Endothelial cell of umbilical vein (primary cell): ENCODE data around the gene PROCR. TPM values are rescaled to one million over a fixed set of nuclear protein-coding genes. Genes with fewer than 3 reads are reported as not detected.
"Not testable (repeated sequence)": the region's sequence is repeated elsewhere in the genome, so short reads cannot be mapped to it uniquely, and the experiment has no call there.

Experiments
- BruUV-seq: library from RNA; stranded (reverse); fragments of 400-500 nt; replicated peaks from 2 replicates; lab custom pipeline; 2021; lab: Mats Ljungman, UMichigan
- CTCF ChIA-PET: fragments of 300-600, 350-600 bp; sonication (Branson Sonifier 250); formaldehyde crosslinking; loops from one replicate; lab custom pipeline; 2021; ENCODE audit warnings: antibody characterized with exemption, inconsistent platforms; lab: Charles Lee
- POLR2A ChIA-PET: fragments of 300-600, 350-600 bp; sonication (Branson Sonifier 250); formaldehyde crosslinking; loops from one replicate; lab custom pipeline; 2021; ENCODE audit warnings: antibody characterized with exemption, inconsistent platforms; lab: Charles Lee
- DNase-seq: peaks from one replicate; pipeline ENCODE4 v3.0.0-alpha.2; 2011; ENCODE audit warnings: low read depth, low spot score
- FAIRE-seq: peaks from 2 replicates; lab custom pipeline; 2011; peaks lifted over from hg19 to GRCh38; lab: Jason Lieb, UNC
- H2AFZ ChIP-seq: 2 replicates; pipeline ENCODE4 v1.6.0; 2012; ENCODE audit warnings: low read depth, low read length, control low read depth, inconsistent platforms
- H3K27ac ChIP-seq: 2 replicates; pipeline ENCODE4 v1.5.1; 2011; ENCODE audit warnings: low read depth, mild to moderate bottlenecking, control low read depth, low read length, moderate library complexity; ENCODE audit not compliant: insufficient read depth
- H3K27me3 ChIP-seq, 2 experiments: 2 replicates each; pipeline versions ENCODE4 v1.6.0 to v1.6.1; 2011; ENCODE audit warnings: low read length in 2 of 2, mixed read lengths in 1 of 2; ENCODE audit not compliant: control insufficient read depth in 2 of 2, insufficient read depth in 2 of 2
- H3K36me3 ChIP-seq, 2 experiments: 2 replicates in 1 of 2; 3 replicates in 1 of 2; pipeline ENCODE4 v1.5.1; 2011; ENCODE audit warnings: low read length in 2 of 2, mild to moderate bottlenecking in 1 of 2, moderate library complexity in 1 of 2; ENCODE audit not compliant: control insufficient read depth in 2 of 2, insufficient read depth in 2 of 2; ENCODE audit errors: extremely low read depth in 1 of 2
- H3K4me1 ChIP-seq: 3 replicates; pipeline ENCODE4 v1.5.1; 2011; ENCODE audit warnings: mild to moderate bottlenecking, low read length; ENCODE audit not compliant: control insufficient read depth, insufficient read depth; ENCODE audit errors: extremely low read depth
- H3K4me2 ChIP-seq: 2 replicates; pipeline ENCODE4 v1.6.1; 2011; ENCODE audit warnings: low read length, control low read depth, mixed read lengths; ENCODE audit not compliant: insufficient read depth
- H3K4me3 ChIP-seq, 3 experiments: fragments of 200-600 bp in 1 of 3; sonication (generic), shearing (Covaris generic) in 1 of 3; replicated peaks in 1 of 3; 2 replicates each; pipeline ENCODE4 v1.5.1; 2011 to 2016; ENCODE audit warnings: control low read depth in 3 of 3, low read length in 3 of 3, mild to moderate bottlenecking in 2 of 3, inconsistent platforms in 1 of 3, low read depth in 1 of 3, moderate library complexity in 1 of 3; ENCODE audit not compliant: insufficient read depth in 1 of 3
- H3K79me2 ChIP-seq: 2 replicates; pipeline ENCODE4 v1.6.0; 2012; ENCODE audit warnings: low read length, inconsistent platforms; ENCODE audit not compliant: control insufficient read depth, insufficient read depth
- H3K9ac ChIP-seq: replicated peaks from 2 replicates; pipeline ENCODE3; 2011; ENCODE audit warnings: low read length, control low read depth; ENCODE audit not compliant: insufficient read depth; ENCODE audit errors: extremely low read depth
- H3K9me1 ChIP-seq: replicated peaks from 3 replicates; pipeline ENCODE4 v1.6.0; 2011; ENCODE audit warnings: mild to moderate bottlenecking, low read length; ENCODE audit not compliant: control insufficient read depth, insufficient read depth; ENCODE audit errors: extremely low read depth
- H3K9me3 ChIP-seq: replicated peaks from 2 replicates; pipeline ENCODE4 v1.5.1; 2012; ENCODE audit warnings: low read length, inconsistent platforms; ENCODE audit not compliant: control insufficient read depth, insufficient read depth
- H4K20me1 ChIP-seq: replicated peaks from 2 replicates; pipeline ENCODE3; 2011; ENCODE audit warnings: mild to moderate bottlenecking, low read length; ENCODE audit not compliant: control insufficient read depth, insufficient read depth; ENCODE audit errors: extremely low read depth
- CTCF ChIP-seq, 2 donors: IDR thresholded peaks; 1 replicate in 1 of 2; 2 replicates in 1 of 2; pipeline ENCODE4 v1.5.1; 2011; ENCODE audit warnings: low read length in 2 of 2, mild to moderate bottlenecking in 2 of 2, moderate library complexity in 2 of 2, control low read depth in 1 of 2, inconsistent platforms in 1 of 2, low read depth in 1 of 2; ENCODE audit not compliant: insufficient read depth in 1 of 2; ENCODE audit errors: extremely low read depth in 1 of 2
- EZH2 ChIP-seq: IDR thresholded peaks from 2 replicates; pipeline ENCODE4 v1.6.1; 2012; ENCODE audit warnings: borderline replicate concordance, low read depth, mild to moderate bottlenecking, moderate library complexity, low read length, inconsistent platforms; ENCODE audit not compliant: severe bottlenecking
- GATA2 ChIP-seq: IDR thresholded peaks from 2 replicates; pipeline ENCODE4 v1.7.0; 2011; ENCODE audit warnings: low read depth, mild to moderate bottlenecking, moderate library complexity, mixed read lengths, low read length; ENCODE audit not compliant: insufficient read length, insufficient read depth
- MAX ChIP-seq: IDR thresholded peaks from 2 replicates; pipeline ENCODE4 v1.6.1; 2011; ENCODE audit not compliant: insufficient read depth, insufficient read length
- POLR2A ChIP-seq: IDR thresholded peaks from 2 replicates; pipeline ENCODE4 v1.6.1; 2012; ENCODE audit warnings: low read depth, mild to moderate bottlenecking, control low read depth, low read length
- POLR2AphosphoS5 ChIP-seq: IDR thresholded peaks from 2 replicates; pipeline ENCODE4 v1.6.1; 2012; ENCODE audit warnings: low read depth, mild to moderate bottlenecking, control low read depth, low read length, moderate library complexity; ENCODE audit not compliant: insufficient read depth
- dilution Hi-C: fragments of 300-500 bp; cut with MboI; formaldehyde crosslinking; loops from one replicate; pipeline ENCODE4 v1.15.0; 2019; ENCODE audit warnings: low sequenced_read_pairs; ENCODE audit not compliant: extremely low pct_ligation_motif_present
- intact Hi-C: fragments of 100-400 bp; cut with micrococcal nuclease; formaldehyde crosslinking; loops from one replicate; pipeline ENCODE4 v1.10.0; 2022
- polyA plus RNA-seq, 4 experiments: library from polyadenylated mRNA; depleted of rRNA in 3 of 4; stranded (reverse) in 3 of 4; unstranded in 1 of 4; fragments of >200 nt; gene quantifications; 2 replicates each; pipeline versions ENCODE4 v1.2.1 to v1.2.3, GENCODE V29; 2011 to 2012; ENCODE audit warnings: missing spikeins in 1 of 4
- total RNA-seq: library from RNA; stranded (reverse); gene quantifications from 2 replicates; pipeline ENCODE4 v1.2.3, GENCODE V29; 2021

Gene PROCR
- total and polyA plus RNA-seq, 2 donors (not counting 3 experiments of a cell fraction or from before 2014, with no cell fraction given): 251 to 376 TPM

GRCh38 chr20:35193031-35193791, 21.3 kb downstream of the PROCR start:
- H3K4me3 ChIP-seq, H3K79me2 ChIP-seq, POLR2A ChIA-PET, H2AFZ ChIP-seq, H4K20me1 ChIP-seq, FAIRE-seq, H3K36me3 ChIP-seq, H3K9ac ChIP-seq, dilution Hi-C loops, H3K9me3 ChIP-seq, DNase-seq, H3K27me3 ChIP-seq, intact Hi-C loops, BruUV-seq, H3K9me1 ChIP-seq, H3K4me1 ChIP-seq, H3K4me2 ChIP-seq, H3K27ac ChIP-seq: not testable (repeated sequence)
- CTCF ChIA-PET: interaction anchor here (0.7 to 4.0 kb wide), 6 partner anchors 15 to 1942 kb away, joined by 3 to 10 read pairs (median 5); partner anchors contain the start of gene EDEM2

GRCh38 chr20:35196313-35196712, 24.4 kb downstream of the PROCR start:
- ChIA-PET CTCF (interaction anchor here (1.5 kb wide), 1 partner anchor 51 kb away, joined by 4 read pairs; no protein-coding TSS in a partner anchor), POLR2A (no interaction called here)
- Histone ChIP-seq H3K36me3 (no peaks in the 10 kb centered on the region), H3K27me3 (no peaks in the 10 kb centered on the region), H4K20me1 (no peaks in the 10 kb centered on the region), H3K9ac (no peak overlapping the region), H3K4me3 (no peak overlapping the region), H3K4me2 (no peak overlapping the region), H3K9me1 (no peaks in the 10 kb centered on the region), H3K79me2 (no peaks in the 10 kb centered on the region), H3K9me3 (peaks cover 2% of the 10 kb centered on the region), H2AFZ (no peak overlapping the region), H3K4me1 (peaks cover 6% of the 10 kb centered on the region), H3K27ac (no peak overlapping the region)
- FAIRE-seq (no peak), DNase-seq (no peak)
- intact Hi-C loops (no loop called here), dilution Hi-C loops (no loop called here)
- TF ChIP-seq CTCF (IDR thresholded peaks at IDR 0.05; ENCODE audit: extremely low read depth in 1 of 2, insufficient read depth in 1 of 2, low read depth in 1 of 2, low read length in 2 of 2) (no peak), MAX (no peak), EZH2 (no peak), POLR2AphosphoS5 (no peak), GATA2 (no peak), POLR2A (no peak)
- no TSS peak for BruUV-seq
